HUES48 (cell line): Measurements from ENCODE around the gene DGKB.
"Not testable (repeated sequence)": the region's sequence is repeated elsewhere in the genome, so short reads cannot be mapped to it uniquely, and the experiment has no call there.

Experiments
- H3K27ac ChIP-seq: one replicate; pipeline ENCODE4 v1.7.0; 2013; ENCODE audit warnings: low read depth, low read length, inconsistent platforms
- H3K27me3 ChIP-seq: 2 replicates; pipeline ENCODE4 v1.6.1; 2013; ENCODE audit warnings: mild to moderate bottlenecking, low read length; ENCODE audit not compliant: control insufficient read depth, insufficient read depth
- H3K36me3 ChIP-seq: 2 replicates; pipeline ENCODE4 v1.6.1; 2013; ENCODE audit warnings: low read length; ENCODE audit not compliant: control insufficient read depth, insufficient read depth
- H3K4me1 ChIP-seq: 2 replicates; pipeline ENCODE4 v1.6.1; 2013; ENCODE audit warnings: mild to moderate bottlenecking, low read length; ENCODE audit not compliant: control insufficient read depth, insufficient read depth
- H3K4me3 ChIP-seq: 2 replicates; pipeline ENCODE4 v1.5.1; 2013; ENCODE audit warnings: mild to moderate bottlenecking, low read depth, low read length
- H3K9ac ChIP-seq: 2 replicates; pipeline ENCODE4 v1.6.1; 2013; ENCODE audit warnings: mild to moderate bottlenecking, low read depth, low read length, moderate library complexity
- H3K9me3 ChIP-seq: 2 replicates; pipeline ENCODE4 v1.6.1; 2013; ENCODE audit warnings: low read length; ENCODE audit not compliant: control insufficient read depth, insufficient read depth

Gene DGKB

GRCh38 chr7:14279065-14279871 lies 623.3 kb downstream of the DGKB start:
- H3K27me3 ChIP-seq, H3K4me1 ChIP-seq, H3K27ac ChIP-seq, H3K36me3 ChIP-seq, H3K9me3 ChIP-seq: not testable (repeated sequence)
- H3K4me3 ChIP-seq = peak overlapping the region; percentile 61
- peak overlapping the region; percentile 66 for H3K9ac ChIP-seq

- H3K9ac ChIP-seq = no peak overlapping the region
- no peak overlapping the region for H3K27ac ChIP-seq
- H3K36me3 ChIP-seq = no peaks in the 10 kb centered on the region
- no peaks in the 10 kb centered on the region for H3K27me3 ChIP-seq
- peaks cover 15% of the 10 kb centered on the region for H3K4me1 ChIP-seq
- no peak overlapping the region for H3K4me3 ChIP-seq
- no peaks in the 10 kb centered on the region for H3K9me3 ChIP-seq
Measured at GRCh38 chr7:14275356-14275755, 627.2 kb downstream of the DGKB start.

GRCh38 chr7:14271441-14271840 lies 631.1 kb downstream of the DGKB start:
- H3K27me3 ChIP-seq = no peaks in the 10 kb centered on the region
- H3K27ac ChIP-seq = no peak overlapping the region
- H3K4me1 ChIP-seq = peaks cover 18% of the 10 kb centered on the region
- H3K4me3 ChIP-seq = no peak overlapping the region
- H3K9me3 ChIP-seq = no peaks in the 10 kb centered on the region
- no peak overlapping the region for H3K9ac ChIP-seq
- no peaks in the 10 kb centered on the region for H3K36me3 ChIP-seq

- Histone ChIP-seq H3K9ac (no peak overlapping the region), H3K9me3 (no peaks in the 10 kb centered on the region), H3K36me3 (no peaks in the 10 kb centered on the region), H3K4me1 (peaks cover 24% of the 10 kb centered on the region), H3K4me3 (no peak overlapping the region), H3K27me3 (no peaks in the 10 kb centered on the region), H3K27ac (no peak overlapping the region)
Measured at GRCh38 chr7:14270099-14270498, 632.5 kb downstream of the DGKB start.

- Histone ChIP-seq H3K4me3 (no peak overlapping the region), H3K9ac (no peak overlapping the region), H3K9me3 (no peaks in the 10 kb centered on the region), H3K4me1 (no peaks in the 10 kb centered on the region), H3K27ac (no peak overlapping the region), H3K36me3 (no peaks in the 10 kb centered on the region), H3K27me3 (no peaks in the 10 kb centered on the region)
Measured at GRCh38 chr7:14260011-14260410, 642.5 kb downstream of the DGKB start.

GRCh38 chr7:14258861-14259260 lies 643.7 kb downstream of the DGKB start:
- Histone ChIP-seq H3K36me3 (no peaks in the 10 kb centered on the region), H3K27ac (no peak overlapping the region), H3K4me1 (no peaks in the 10 kb centered on the region), H3K4me3 (no peak overlapping the region), H3K9me3 (no peaks in the 10 kb centered on the region), H3K9ac (no peak overlapping the region), H3K27me3 (no peaks in the 10 kb centered on the region)

- no peaks in the 10 kb centered on the region for H3K36me3 ChIP-seq
- no peak overlapping the region for H3K9ac ChIP-seq
- no peaks in the 10 kb centered on the region for H3K27me3 ChIP-seq
- H3K4me3 ChIP-seq = no peak overlapping the region
- H3K27ac ChIP-seq = no peak overlapping the region
- H3K9me3 ChIP-seq = no peaks in the 10 kb centered on the region
- no peaks in the 10 kb centered on the region for H3K4me1 ChIP-seq
Measured at GRCh38 chr7:14258441-14258840, 644.1 kb downstream of the DGKB start.

- H3K9ac ChIP-seq = no peak overlapping the region
- no peak overlapping the region for H3K27ac ChIP-seq
- no peaks in the 10 kb centered on the region for H3K9me3 ChIP-seq
- H3K27me3 ChIP-seq = no peaks in the 10 kb centered on the region
- H3K4me3 ChIP-seq = no peak overlapping the region
- no peaks in the 10 kb centered on the region for H3K36me3 ChIP-seq
- H3K4me1 ChIP-seq = peaks cover 12% of the 10 kb centered on the region; the same call in 1 of the 2 replicates
Measured at GRCh38 chr7:14252458-14252857, 650.1 kb downstream of the DGKB start.

- no peak overlapping the region for H3K9ac ChIP-seq
- H3K27ac ChIP-seq = no peak overlapping the region
- no peak overlapping the region for H3K4me3 ChIP-seq
- H3K36me3 ChIP-seq = no peaks in the 10 kb centered on the region
- no peaks in the 10 kb centered on the region for H3K9me3 ChIP-seq
- H3K4me1 ChIP-seq = no peaks in the 10 kb centered on the region
- no peaks in the 10 kb centered on the region for H3K27me3 ChIP-seq
Measured at GRCh38 chr7:14242175-14242574, 660.4 kb downstream of the DGKB start.

- H3K27me3 ChIP-seq = no peaks in the 10 kb centered on the region
- H3K27ac ChIP-seq = no peak overlapping the region
- H3K36me3 ChIP-seq = no peaks in the 10 kb centered on the region
- no peaks in the 10 kb centered on the region for H3K9me3 ChIP-seq
- no peak overlapping the region for H3K4me3 ChIP-seq
- no peak overlapping the region for H3K9ac ChIP-seq
- no peaks in the 10 kb centered on the region for H3K4me1 ChIP-seq
Measured at GRCh38 chr7:14236834-14237233, 665.7 kb downstream of the DGKB start.

- no peaks in the 10 kb centered on the region for H3K27me3 ChIP-seq
- H3K9ac ChIP-seq = no peak overlapping the region
- no peaks in the 10 kb centered on the region for H3K36me3 ChIP-seq
- no peaks in the 10 kb centered on the region for H3K9me3 ChIP-seq
- H3K4me3 ChIP-seq = no peak overlapping the region
- H3K4me1 ChIP-seq = no peaks in the 10 kb centered on the region
- H3K27ac ChIP-seq = no peak overlapping the region
Measured at GRCh38 chr7:14235056-14235455, 667.5 kb downstream of the DGKB start.
